Progenitor cell of endocrine pancreas (in vitro differentiated cells): ENCODE results near the gene OR2T5. TPM values are rescaled to one million over a fixed set of nuclear protein-coding genes. Genes with fewer than 3 reads are reported as not detected.
"Not testable (repeated sequence)": the region's sequence is repeated elsewhere in the genome, so short reads cannot be mapped to it uniquely, and the experiment has no call there.

ENCODE experiments used
- DNase-seq: peaks from one replicate; pipeline ENCODE4 v3.0.0; 2021; ENCODE audit warnings: low spot score; ENCODE audit not compliant: unreplicated experiment
- H3K27ac Mint-ChIP-seq: 2 replicates; pipeline ENCODE4 v1.8.0; 2021; ENCODE audit warnings: mild to moderate bottlenecking, moderate library complexity, mixed read lengths
- H3K27me3 Mint-ChIP-seq: 2 replicates; pipeline ENCODE4 v1.8.0; 2021; ENCODE audit warnings: mixed read lengths
- H3K36me3 Mint-ChIP-seq: 2 replicates; pipeline ENCODE4 v1.8.0; 2022; ENCODE audit warnings: mixed read lengths; ENCODE audit not compliant: insufficient read depth
- H3K4me1 Mint-ChIP-seq: 2 replicates; pipeline ENCODE4 v1.8.0; 2021; ENCODE audit warnings: low read depth, mixed read lengths
- H3K4me3 Mint-ChIP-seq: 2 replicates; pipeline ENCODE4 v1.8.0; 2021; ENCODE audit warnings: low read depth, mild to moderate bottlenecking, moderate library complexity, mixed read lengths
- H3K9me3 Mint-ChIP-seq: 2 replicates; pipeline ENCODE4 v1.8.0; 2021; ENCODE audit warnings: low read depth, mixed read lengths
- CTCF ChIP-seq: fragments of 200-600 bp; sonication (generic); IDR thresholded peaks from one replicate; pipeline ENCODE4 v1.5.0; 2021; ENCODE audit warnings: antibody characterized with exemption, mild to moderate bottlenecking; ENCODE audit not compliant: unreplicated experiment
- total RNA-seq: library from RNA; stranded (reverse); gene quantifications from 2 replicates; pipeline ENCODE4 v1.2.1, GENCODE V29; 2021

Gene OR2T5
- total RNA-seq, 1 donor from 2014 or later = not detected

GRCh38 chr1:248459117-248459516 is 29.3 kb upstream of the OR2T5 start:
- peaks cover 40% of the 10 kb centered on the region for H3K9me3 Mint-ChIP-seq
- H3K27me3 Mint-ChIP-seq, H3K27ac Mint-ChIP-seq, H3K4me1 Mint-ChIP-seq, DNase-seq, H3K36me3 Mint-ChIP-seq, H3K4me3 Mint-ChIP-seq: not testable (repeated sequence)

GRCh38 chr1:248471154-248471553 is 17.2 kb upstream of the OR2T5 start:
- Mint-ChIP-seq H3K27me3 (no peaks in the 10 kb centered on the region), H3K27ac (no peak overlapping the region), H3K36me3 (peaks cover 1% of the 10 kb centered on the region), H3K4me1 (no peaks in the 10 kb centered on the region), H3K9me3 (peaks cover 38% of the 10 kb centered on the region), H3K4me3 (no peak overlapping the region)
- DNase-seq = no peak
- TF ChIP-seq CTCF = no peak

- H3K27me3 Mint-ChIP-seq, H3K4me1 Mint-ChIP-seq, H3K4me3 Mint-ChIP-seq, H3K36me3 Mint-ChIP-seq, DNase-seq, H3K27ac Mint-ChIP-seq: not testable (repeated sequence)
- H3K9me3 Mint-ChIP-seq = peaks cover 37% of the 10 kb centered on the region
These were observed 16.3 kb upstream of the OR2T5 start for GRCh38 chr1:248472111-248472510.

- peaks cover 29% of the 10 kb centered on the region for H3K9me3 Mint-ChIP-seq
- DNase-seq, H3K36me3 Mint-ChIP-seq, H3K4me3 Mint-ChIP-seq, H3K27me3 Mint-ChIP-seq, H3K4me1 Mint-ChIP-seq, H3K27ac Mint-ChIP-seq: not testable (repeated sequence)
These were observed 15.3 kb upstream of the OR2T5 start, which contains the start of gene OR2T3 for GRCh38 chr1:248473051-248473450. Gene OR2T3, plus strand, starts transcription at chr1:248473351. Its CDS starts 0 bp downstream, at chr1:248473351.

- not testable (repeated sequence) for H3K27me3 Mint-ChIP-seq, DNase-seq, H3K27ac Mint-ChIP-seq, H3K36me3 Mint-ChIP-seq, H3K4me1 Mint-ChIP-seq, H3K4me3 Mint-ChIP-seq
- peaks cover 24% of the 10 kb centered on the region for H3K9me3 Mint-ChIP-seq
These were observed 12.7 kb upstream of the OR2T5 start for GRCh38 chr1:248475660-248476059.

- H3K9me3 Mint-ChIP-seq = peaks cover 15% of the 10 kb centered on the region
- H3K4me1 Mint-ChIP-seq, H3K27ac Mint-ChIP-seq, H3K4me3 Mint-ChIP-seq, DNase-seq, H3K27me3 Mint-ChIP-seq, H3K36me3 Mint-ChIP-seq: not testable (repeated sequence)
These were observed 6.5 kb upstream of the OR2T5 start for GRCh38 chr1:248481686-248482579.

- not testable (repeated sequence) for H3K27me3 Mint-ChIP-seq, H3K4me3 Mint-ChIP-seq, H3K9me3 Mint-ChIP-seq, H3K36me3 Mint-ChIP-seq, H3K4me1 Mint-ChIP-seq, DNase-seq, H3K27ac Mint-ChIP-seq
These were observed 8.3 kb downstream of the OR2T5 start for GRCh38 chr1:248496661-248497060.

GRCh38 chr1:248500305-248501035 is 12.1 kb downstream of the OR2T5 start:
- H3K36me3 Mint-ChIP-seq, H3K4me1 Mint-ChIP-seq, DNase-seq, H3K27me3 Mint-ChIP-seq, H3K27ac Mint-ChIP-seq, H3K9me3 Mint-ChIP-seq, H3K4me3 Mint-ChIP-seq: not testable (repeated sequence)

GRCh38 chr1:248507773-248508172 is 19.4 kb downstream of the OR2T5 start, which contains the start of gene OR2G6:
Gene OR2G6, plus strand, starts transcription at chr1:248508073. Its CDS starts 13,574 bp downstream, at chr1:248521647.
- not testable (repeated sequence) for H3K4me1 Mint-ChIP-seq, H3K4me3 Mint-ChIP-seq, H3K27me3 Mint-ChIP-seq, H3K27ac Mint-ChIP-seq, DNase-seq, H3K9me3 Mint-ChIP-seq, H3K36me3 Mint-ChIP-seq

- H3K4me3 Mint-ChIP-seq, H3K4me1 Mint-ChIP-seq, H3K36me3 Mint-ChIP-seq, H3K9me3 Mint-ChIP-seq, H3K27ac Mint-ChIP-seq, DNase-seq, H3K27me3 Mint-ChIP-seq: not testable (repeated sequence)
These were observed 21.8 kb downstream of the OR2T5 start for GRCh38 chr1:248510217-248510616.
